Activated naive CD8-positive, alpha-beta T cell treated with anti-CD3 and anti-CD28 coated beads, Interleukin-2, amount 50 U/mL, for 24 hours (primary cell): ENCODE measurements around the gene PLEKHG4.
A peak's percentile ranks its signal among the peaks of the same experiment; 100 is the strongest.

Source experiments
- ATAC-seq: fragments of 150-1000 bp; cut with Tn5 transposase; one replicate; pipeline ENCODE4 v1.10.0; 2021
- DNase-seq: peaks from one replicate; pipeline ENCODE4 v3.0.0; 2021
- H3K27ac Mint-ChIP-seq: one replicate; pipeline ENCODE4 v1.8.0; 2021; ENCODE audit warnings: mild to moderate bottlenecking, mixed read lengths
- H3K27me3 Mint-ChIP-seq: one replicate; pipeline ENCODE4 v1.8.0; 2021; ENCODE audit warnings: mixed read lengths
- H3K36me3 Mint-ChIP-seq: one replicate; pipeline ENCODE4 v1.8.0; 2021; ENCODE audit warnings: low read depth, mixed read lengths
- H3K4me1 Mint-ChIP-seq: one replicate; pipeline ENCODE4 v1.8.0; 2021; ENCODE audit warnings: mixed read lengths
- H3K4me3 Mint-ChIP-seq: one replicate; pipeline ENCODE4 v1.8.0; 2021; ENCODE audit warnings: mild to moderate bottlenecking, moderate library complexity, mixed read lengths
- H3K9me3 Mint-ChIP-seq: one replicate; pipeline ENCODE4 v1.8.0; 2021; ENCODE audit warnings: mixed read lengths

The PLEKHG4 gene

DNA sequence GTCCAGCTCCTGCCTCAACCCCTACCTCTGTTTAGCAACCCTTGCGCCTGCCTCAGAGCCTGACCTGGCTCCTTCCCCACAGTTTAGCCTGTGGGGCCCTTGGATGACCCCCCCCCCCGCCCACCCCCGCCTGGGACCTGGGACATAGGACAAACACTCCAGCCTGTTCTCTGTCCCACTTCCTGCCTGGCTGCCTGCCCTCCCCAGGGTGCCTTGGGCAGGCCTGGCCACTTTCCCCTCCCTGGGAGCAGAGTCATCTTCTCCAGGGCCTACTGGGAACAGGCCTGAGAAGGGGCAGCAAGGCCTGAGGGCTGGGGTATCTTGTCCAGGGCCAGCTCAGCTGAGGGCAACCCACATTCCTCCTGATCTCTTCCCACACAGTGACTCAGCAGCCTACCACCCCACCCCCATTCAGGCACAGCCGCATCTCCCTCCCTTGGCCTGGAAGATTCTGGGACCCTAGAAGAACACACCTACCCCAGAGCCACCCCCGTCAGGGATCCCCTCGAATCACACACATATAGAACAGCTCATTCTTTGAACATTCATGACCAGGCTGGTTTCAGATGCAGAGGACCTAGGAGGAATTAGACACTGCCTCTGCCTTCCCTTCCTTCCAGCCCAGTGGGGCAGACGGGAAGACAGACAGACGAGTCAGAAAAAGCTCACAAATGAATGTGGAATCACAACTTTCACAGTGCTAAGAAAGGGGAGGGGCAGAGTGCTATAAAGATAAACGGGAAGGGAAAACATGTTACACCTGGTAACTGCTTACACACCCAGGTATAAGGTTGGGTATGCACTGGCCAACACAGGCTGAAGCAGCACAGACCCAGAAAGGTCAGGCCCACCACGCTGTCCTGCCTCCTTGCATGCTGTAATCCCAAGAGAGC, 38.1 kb upstream of the PLEKHG4 start:
- H3K27me3 Mint-ChIP-seq = no peaks in the 10 kb centered on the region
- DNase-seq = no peak

GRCh38 chr16:67242138-67242730, 37.1 kb upstream of the PLEKHG4 start:
- peaks cover 20% of the 10 kb centered on the region for H3K36me3 Mint-ChIP-seq
- H3K4me1 Mint-ChIP-seq = peaks cover 47% of the 10 kb centered on the region
- no peak for DNase-seq
- H3K9me3 Mint-ChIP-seq = no peaks in the 10 kb centered on the region
- H3K27me3 Mint-ChIP-seq = no peaks in the 10 kb centered on the region
- no peak for ATAC-seq
- no peak overlapping the region for H3K4me3 Mint-ChIP-seq
- H3K27ac Mint-ChIP-seq = peak overlapping the region; percentile 70

More for the DNA sequence above, 38.1 kb upstream of the PLEKHG4 start:
- ATAC-seq = no peak
- H3K4me3 Mint-ChIP-seq = no peak overlapping the region
- no peaks in the 10 kb centered on the region for H3K9me3 Mint-ChIP-seq
- peaks cover 28% of the 10 kb centered on the region for H3K36me3 Mint-ChIP-seq
- H3K4me1 Mint-ChIP-seq = peaks cover 48% of the 10 kb centered on the region
- peak overlapping the region; percentile 50 for H3K27ac Mint-ChIP-seq

DNA sequence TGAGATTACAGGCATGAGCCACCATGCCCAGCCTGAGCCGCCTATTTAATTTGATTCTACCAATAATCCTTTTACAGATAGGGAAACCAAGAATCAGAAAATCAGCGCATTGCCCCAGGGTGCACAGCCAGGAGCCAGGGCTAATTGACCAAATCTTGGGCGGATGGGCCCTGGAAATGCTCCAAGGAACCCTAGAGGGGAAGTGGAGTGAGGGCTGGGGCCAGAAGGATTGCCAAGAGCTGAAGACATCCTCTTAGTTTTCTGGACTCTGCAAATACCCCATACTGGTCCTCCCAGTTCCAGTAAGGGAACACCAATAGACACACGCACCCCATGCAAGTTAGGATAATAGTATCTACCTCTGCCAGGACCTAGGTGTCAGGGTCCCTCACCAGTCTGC, 35.9 kb upstream of the PLEKHG4 start:
- Mint-ChIP-seq H3K27me3 (no peaks in the 10 kb centered on the region), H3K4me1 (peaks cover 55% of the 10 kb centered on the region), H3K9me3 (no peaks in the 10 kb centered on the region), H3K36me3 (peaks cover 8% of the 10 kb centered on the region), H3K4me3 (peak overlapping the region; percentile 89), H3K27ac (peak overlapping the region; percentile 91)
- ATAC-seq (no peak), DNase-seq (no peak)

DNA sequence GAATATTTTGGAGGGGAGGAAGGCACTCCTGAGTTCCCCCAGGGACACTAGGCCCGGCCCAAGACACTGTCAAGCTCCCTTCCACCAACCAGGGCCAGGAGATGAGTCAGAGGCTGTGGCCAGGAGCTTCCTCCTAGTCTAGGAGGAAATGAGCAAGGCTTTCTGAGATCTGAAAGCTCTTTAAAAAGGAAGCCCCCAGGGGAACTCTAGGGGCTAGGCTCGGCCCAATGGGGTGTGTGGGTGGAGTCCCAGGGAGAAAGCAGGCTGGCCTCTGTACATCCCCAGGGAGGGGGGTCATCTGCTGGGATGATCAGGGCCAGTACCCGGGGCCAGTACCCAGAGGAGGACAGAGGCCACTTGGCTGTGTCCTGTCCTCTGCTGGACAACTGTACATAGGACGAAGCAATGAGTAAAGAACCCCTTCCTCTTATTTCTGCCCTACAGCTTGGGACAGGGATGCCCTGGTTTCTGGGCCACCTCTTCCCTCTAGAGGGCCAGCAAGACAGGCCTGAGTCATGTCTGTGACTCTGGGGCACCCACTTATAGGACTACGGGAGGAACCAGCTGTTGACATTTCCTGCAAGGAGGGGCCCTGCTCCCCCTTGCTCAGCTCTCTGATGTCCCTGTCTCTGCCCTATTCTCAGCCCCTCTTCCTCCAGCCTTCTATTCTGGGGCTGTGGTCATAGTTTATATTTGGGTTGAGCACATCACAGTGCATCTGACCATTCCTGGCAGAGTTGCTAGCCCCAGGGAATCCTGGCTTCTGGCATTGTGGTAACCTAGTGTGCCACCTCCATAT, 34.7 kb upstream of the PLEKHG4 start:
- DNase-seq = peak; percentile 81
- Mint-ChIP-seq H3K36me3 (peaks cover 4% of the 10 kb centered on the region), H3K4me1 (peaks cover 62% of the 10 kb centered on the region), H3K27me3 (peaks cover under 1% of the 10 kb centered on the region), H3K4me3 (peak overlapping the region; percentile 89), H3K9me3 (no peaks in the 10 kb centered on the region), H3K27ac (peak overlapping the region; percentile 91)
- peak; percentile 74 for ATAC-seq

DNA sequence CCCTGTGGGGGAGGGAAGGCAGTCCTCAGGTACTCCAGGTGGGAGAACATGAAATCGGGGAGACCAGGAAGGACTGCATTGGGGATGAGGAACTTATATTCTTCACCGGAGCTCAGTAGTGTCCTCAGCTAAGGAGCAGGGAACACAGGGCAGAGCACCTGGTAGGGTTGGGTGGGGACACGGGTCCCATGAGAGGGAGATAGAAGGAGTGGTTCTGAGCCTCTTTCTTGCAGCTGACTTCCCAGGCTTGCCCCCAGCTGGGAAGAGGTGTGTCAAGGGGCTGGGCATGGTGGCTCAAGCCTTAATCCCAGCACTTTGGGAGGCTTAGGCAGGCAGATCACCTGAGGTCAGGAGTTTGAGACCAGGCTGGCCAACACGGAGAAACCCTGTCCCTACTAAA, 34.1 kb upstream of the PLEKHG4 start:
- Mint-ChIP-seq H3K27ac (peak overlapping the region; percentile 91), H3K9me3 (no peaks in the 10 kb centered on the region), H3K27me3 (peaks cover 5% of the 10 kb centered on the region), H3K36me3 (peaks cover 3% of the 10 kb centered on the region), H3K4me1 (peaks cover 67% of the 10 kb centered on the region), H3K4me3 (peak overlapping the region; percentile 89)
- ATAC-seq (no peak), DNase-seq (no peak)

- H3K27ac Mint-ChIP-seq = no peak overlapping the region
- no peaks in the 10 kb centered on the region for H3K9me3 Mint-ChIP-seq
- DNase-seq = no peak
Observed at GRCh38 chr16:67245674-67246080, 33.7 kb upstream of the PLEKHG4 start.

DNA sequence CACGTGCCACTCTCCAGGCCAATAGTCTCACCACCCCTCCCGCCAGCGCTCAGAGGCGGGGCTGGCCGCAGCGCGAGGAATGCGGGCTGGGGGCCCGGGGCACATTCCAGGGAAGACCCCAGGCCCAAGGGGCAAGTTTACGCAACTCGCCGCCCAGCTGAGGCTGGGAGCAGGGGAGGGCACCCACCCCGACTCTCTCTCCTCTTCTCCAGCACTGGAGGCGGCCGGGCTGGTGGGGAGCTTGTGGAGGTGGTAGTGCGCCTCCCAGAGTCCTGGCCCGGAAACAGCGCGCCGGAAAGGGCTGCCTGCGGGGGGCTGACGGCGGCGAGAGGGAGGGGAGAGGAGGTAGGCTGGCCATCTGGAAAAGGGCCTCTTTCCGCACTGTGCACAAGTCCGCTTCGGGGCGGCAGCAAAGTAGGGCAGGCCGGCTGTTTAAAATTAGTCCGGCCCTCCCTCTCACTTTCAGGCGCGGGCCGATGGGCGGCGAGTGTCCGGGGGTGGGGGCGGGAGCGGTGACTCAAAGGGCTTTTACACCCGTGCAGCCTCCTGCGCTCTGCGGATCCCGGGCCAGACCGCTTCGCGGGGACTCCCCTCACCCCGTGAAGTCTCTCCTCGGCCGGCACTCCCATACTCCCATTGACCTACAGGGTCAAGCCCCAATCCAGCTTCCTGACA, 33.1 kb upstream of the PLEKHG4 start:
- Mint-ChIP-seq H3K27ac (peak overlapping the region; percentile 83), H3K4me3 (peak overlapping the region; percentile 89), H3K27me3 (peaks cover 5% of the 10 kb centered on the region), H3K36me3 (peaks cover 3% of the 10 kb centered on the region), H3K9me3 (no peaks in the 10 kb centered on the region), H3K4me1 (peaks cover 64% of the 10 kb centered on the region)
- DNase-seq (peak; percentile 75), ATAC-seq (peak; percentile 14)

More at GRCh38 chr16:67245674-67246080, 33.7 kb upstream of the PLEKHG4 start:
- peaks cover 5% of the 10 kb centered on the region for H3K27me3 Mint-ChIP-seq
- H3K4me1 Mint-ChIP-seq = peaks cover 67% of the 10 kb centered on the region
- no peak for ATAC-seq
- peaks cover 3% of the 10 kb centered on the region for H3K36me3 Mint-ChIP-seq
- peak overlapping the region; percentile 89 for H3K4me3 Mint-ChIP-seq

- DNase-seq (no peak), ATAC-seq (peak; percentile 0)
- Mint-ChIP-seq H3K36me3 (peaks cover 3% of the 10 kb centered on the region), H3K27me3 (peaks cover 5% of the 10 kb centered on the region), H3K4me3 (peak overlapping the region; percentile 89), H3K27ac (peak overlapping the region; percentile 83), H3K4me1 (peaks cover 58% of the 10 kb centered on the region), H3K9me3 (no peaks in the 10 kb centered on the region)
Observed at GRCh38 chr16:67246756-67247191, 32.6 kb upstream of the PLEKHG4 start.

- Mint-ChIP-seq H3K27me3 (peaks cover 5% of the 10 kb centered on the region), H3K27ac (peak within 1 kb of the TSS; percentile 83), H3K4me3 (peak within 1 kb of the TSS; percentile 89), H3K36me3 (peaks cover 2% of the 10 kb centered on the region), H3K4me1 (peaks cover 53% of the 10 kb centered on the region), H3K9me3 (no peaks in the 10 kb centered on the region)
- DNase-seq = peak; percentile 100
- peak; percentile 58 for ATAC-seq
Observed at GRCh38 chr16:67247192-67248072, 31.9 kb upstream of the PLEKHG4 start, which contains the start of gene FHOD1. Gene FHOD1 (minus strand): TSS chr16:67247481. CDS start chr16:67247410, 71 bp downstream.

DNA sequence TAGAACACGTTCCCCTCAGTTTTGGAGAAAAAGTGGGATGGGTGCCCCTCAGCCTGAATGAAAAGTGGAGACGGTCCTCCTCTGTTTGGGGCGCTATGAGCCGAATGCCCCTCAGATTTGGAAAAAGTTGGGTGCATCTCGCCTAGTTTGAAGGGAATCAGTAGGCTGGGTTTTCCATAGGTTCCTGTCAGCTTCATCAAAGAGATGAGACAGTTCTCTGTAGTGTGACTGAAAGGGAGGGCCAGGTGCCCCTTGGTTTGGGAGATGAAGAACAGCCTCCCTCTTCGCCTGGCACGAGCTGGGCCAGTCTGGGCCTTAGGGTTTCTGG, 31.3 kb upstream of the PLEKHG4 start:
- Mint-ChIP-seq H3K27ac (peak overlapping the region; percentile 83), H3K4me3 (peak overlapping the region; percentile 89), H3K36me3 (no peaks in the 10 kb centered on the region), H3K27me3 (peaks cover 5% of the 10 kb centered on the region), H3K9me3 (no peaks in the 10 kb centered on the region), H3K4me1 (peaks cover 50% of the 10 kb centered on the region)
- no peak for DNase-seq
- no peak for ATAC-seq

DNA sequence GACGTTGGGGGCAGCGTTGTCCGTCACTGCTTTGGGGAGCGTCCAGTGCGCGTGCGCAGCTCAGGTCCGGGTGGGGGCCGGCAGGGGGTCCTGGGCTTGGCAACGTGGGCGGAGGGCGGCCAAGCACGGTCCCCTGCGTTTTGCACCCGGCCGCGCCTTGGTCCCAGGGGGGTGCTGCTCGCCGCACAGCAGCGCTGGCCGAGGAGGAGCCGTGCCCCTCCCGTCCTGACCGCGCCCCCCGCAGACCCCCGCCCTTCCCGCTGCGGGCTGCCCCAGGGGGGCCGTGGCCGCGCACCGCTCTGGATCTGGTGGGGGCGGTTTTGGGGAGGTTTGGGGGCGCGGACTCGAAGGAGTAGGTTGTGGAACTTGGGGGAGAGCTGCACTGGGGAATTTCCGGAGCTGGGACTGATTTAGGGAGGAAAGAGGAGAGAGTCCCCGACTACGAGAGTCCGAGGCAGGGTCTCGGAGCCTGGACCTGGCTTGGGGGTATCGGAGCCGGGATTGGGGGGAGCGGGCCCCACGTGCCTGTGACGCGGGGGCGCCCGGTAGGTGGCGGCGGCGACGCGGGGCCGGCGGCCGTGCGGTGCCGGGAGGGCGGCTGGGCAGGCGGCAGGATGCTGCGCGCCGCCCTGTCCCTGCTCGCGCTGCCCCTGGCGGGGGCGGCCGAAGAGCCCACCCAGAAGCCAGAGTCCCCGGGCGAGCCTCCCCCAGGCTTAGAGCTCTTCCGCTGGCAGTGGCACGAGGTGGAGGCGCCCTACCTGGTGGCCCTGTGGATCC, 30.7 kb upstream of the PLEKHG4 start, which contains the start of gene SLC9A5:
Gene SLC9A5, plus strand, starts transcription at position 579 of the 777 bp plus-strand sequence. Its CDS starts 36 bp downstream, at position 615.
- H3K9me3 Mint-ChIP-seq = no peaks in the 10 kb centered on the region
- no peaks in the 10 kb centered on the region for H3K36me3 Mint-ChIP-seq
- H3K4me3 Mint-ChIP-seq = peak within 1 kb of the TSS; percentile 89
- H3K27me3 Mint-ChIP-seq = peaks cover 5% of the 10 kb centered on the region
- H3K4me1 Mint-ChIP-seq = peaks cover 44% of the 10 kb centered on the region
- peak; percentile 52 for DNase-seq
- peak within 1 kb of the TSS; percentile 83 for H3K27ac Mint-ChIP-seq
- ATAC-seq = no peak

- H3K4me3 Mint-ChIP-seq = peak overlapping the region; percentile 89
- H3K4me1 Mint-ChIP-seq = peaks cover 36% of the 10 kb centered on the region
- DNase-seq (no peak), ATAC-seq (no peak)
- no peaks in the 10 kb centered on the region for H3K9me3 Mint-ChIP-seq
- H3K36me3 Mint-ChIP-seq = no peaks in the 10 kb centered on the region
- H3K27ac Mint-ChIP-seq = peak overlapping the region; percentile 79
- peaks cover 5% of the 10 kb centered on the region for H3K27me3 Mint-ChIP-seq
Observed at GRCh38 chr16:67249178-67250044, 29.9 kb upstream of the PLEKHG4 start.
